GM12865 (cell line): ENCODE measurements around the gene CRLF2.
"Not testable (repeated sequence)": the region's sequence is repeated elsewhere in the genome, so short reads cannot be mapped to it uniquely, and the experiment has no call there.

ENCODE experiments used
- DNase-seq: peaks from one replicate; pipeline ENCODE4 v3.0.0; 2010; ENCODE audit warnings: low read depth
- H3K4me3 ChIP-seq: 2 replicates; pipeline ENCODE4 v1.5.1; 2011; ENCODE audit warnings: mild to moderate bottlenecking, low read depth, low read length, control low read depth
- CTCF ChIP-seq: IDR thresholded peaks from 2 replicates; pipeline ENCODE4 v1.5.1; 2011; ENCODE audit warnings: low read length, control low read depth, low read depth, inconsistent platforms; ENCODE audit not compliant: insufficient read depth; ENCODE audit errors: missing control alignments

The CRLF2 gene

DNA sequence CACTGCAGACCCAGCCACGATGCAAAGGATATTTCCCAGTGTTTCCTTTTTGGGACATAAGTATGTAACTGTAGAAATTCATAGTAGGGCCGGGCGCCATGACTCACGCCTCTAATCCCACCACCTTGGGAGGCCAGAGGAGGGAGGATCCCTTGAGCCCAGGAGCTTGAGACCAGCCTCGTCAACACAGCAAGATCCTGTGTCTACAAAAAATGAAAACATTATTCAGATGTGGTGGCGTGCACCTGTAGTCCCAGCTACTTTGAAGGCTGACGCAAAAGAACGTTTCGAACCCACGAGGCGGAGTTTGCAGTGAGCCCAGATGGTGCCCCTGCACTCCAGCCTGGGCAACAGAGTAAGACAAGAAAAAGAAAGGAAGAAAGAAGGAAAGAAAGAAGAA lies 49.2 kb downstream of the CRLF2 start:
- no peak for DNase-seq
- no peak overlapping the region for H3K4me3 ChIP-seq
- no peak for TF ChIP-seq CTCF

DNA sequence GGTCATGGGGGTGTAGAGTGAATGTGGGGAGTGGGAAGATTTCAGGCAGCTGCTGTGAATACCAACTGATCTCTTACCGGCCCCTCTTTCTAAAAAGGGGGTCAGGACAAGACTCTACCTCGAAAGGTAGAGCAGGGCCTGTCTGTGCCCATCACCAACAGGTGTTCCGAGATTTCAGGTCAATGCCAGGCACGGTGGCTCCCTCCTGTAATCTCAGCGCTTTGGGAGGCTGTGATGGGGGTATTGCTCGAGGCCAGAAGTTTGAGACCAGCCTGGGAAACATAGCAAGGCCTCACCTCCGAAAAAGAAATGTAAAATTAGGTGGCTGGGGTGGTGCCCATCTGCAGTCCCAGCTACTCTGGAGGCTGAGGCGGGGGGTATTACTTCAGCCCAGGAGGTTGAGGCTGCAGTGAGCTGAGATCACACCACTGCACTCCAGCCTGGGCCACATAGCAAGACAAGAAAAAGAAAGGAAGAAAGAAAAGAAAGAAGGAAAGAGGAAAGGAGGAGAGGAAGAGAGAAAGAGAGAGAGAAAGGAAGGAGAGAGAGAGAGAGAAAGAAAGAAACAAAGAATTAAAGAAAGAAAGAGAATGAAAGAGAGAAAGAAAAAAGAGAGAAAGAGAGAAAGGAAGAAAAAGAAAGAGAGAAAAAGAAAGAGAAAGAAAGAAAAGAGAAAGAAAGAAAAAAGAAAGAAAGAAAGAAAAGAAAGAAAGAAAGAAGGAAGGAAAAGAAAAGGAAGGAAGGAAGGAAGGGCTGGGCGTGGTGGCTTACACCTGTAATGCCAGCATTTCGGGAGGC lies 50.1 kb downstream of the CRLF2 start:
- no peak for DNase-seq
- TF ChIP-seq CTCF, result no peak
- H3K4me3 ChIP-seq, result no peak overlapping the region

GRCh38 chrX:1159548-1159947 lies 52.9 kb downstream of the CRLF2 start:
- no peak for DNase-seq
- no peak overlapping the region for H3K4me3 ChIP-seq
- TF ChIP-seq CTCF, result no peak

DNA sequence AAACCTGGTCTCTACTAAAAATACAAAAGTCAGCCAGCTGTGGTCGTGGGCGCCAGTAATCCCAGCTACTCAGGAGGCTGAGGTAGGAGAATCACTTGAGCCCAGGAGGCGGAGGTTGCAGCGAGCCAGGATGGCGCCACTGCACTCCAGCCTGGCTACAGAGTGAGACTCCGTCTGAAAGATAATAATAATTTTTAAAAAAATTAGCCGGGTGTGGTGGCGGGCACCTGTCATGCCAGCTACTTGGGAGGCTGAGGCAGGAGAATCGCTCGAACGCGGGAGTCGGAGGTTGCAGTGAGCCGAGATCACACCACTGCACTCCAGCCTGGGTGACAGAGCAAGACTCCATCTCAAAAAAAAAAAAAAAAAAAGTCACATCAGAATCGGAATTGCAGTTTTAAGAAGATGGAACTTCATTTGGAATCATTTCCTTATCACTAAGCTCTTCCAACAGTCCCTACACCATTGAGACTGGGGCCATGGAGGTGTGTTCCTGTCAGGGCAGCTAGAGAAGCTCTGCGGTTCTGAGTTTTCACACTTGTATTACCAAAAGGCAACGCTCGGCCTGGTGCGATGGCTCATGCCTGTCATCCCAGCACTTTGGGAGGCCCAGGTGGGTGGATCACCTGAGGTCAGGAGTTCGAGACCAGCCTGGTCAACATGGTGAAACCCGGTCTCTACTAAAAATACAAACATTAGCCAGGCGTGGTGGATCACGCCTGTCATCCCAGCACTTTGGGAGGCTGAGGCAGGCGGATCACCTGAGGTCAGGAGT lies 55.6 kb downstream of the CRLF2 start:
- not testable (repeated sequence) for DNase-seq

DNA sequence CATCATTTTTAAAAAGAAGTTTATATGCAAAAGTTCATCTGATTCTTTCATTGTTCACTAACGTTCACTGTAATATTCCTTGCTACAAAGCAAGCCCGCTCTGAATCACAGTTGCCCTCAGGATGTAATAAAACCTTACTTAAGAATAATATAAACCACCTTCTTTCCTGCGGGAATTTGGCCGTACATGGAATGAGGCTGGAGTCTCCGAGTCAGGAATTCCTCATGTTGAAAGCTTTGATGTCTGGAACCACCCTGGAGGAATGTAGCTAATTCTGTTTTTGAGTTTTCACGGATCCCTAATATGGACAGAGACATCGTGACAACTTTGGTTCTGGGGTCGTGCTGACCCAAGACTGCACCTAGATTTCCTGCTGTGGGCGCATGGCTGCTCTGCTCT lies 58.5 kb downstream of the CRLF2 start:
- TF ChIP-seq CTCF, result no peak
- H3K4me3 ChIP-seq, result no peak overlapping the region
- no peak for DNase-seq

More for the DNA sequence above, 55.6 kb downstream of the CRLF2 start:
- not testable (repeated sequence) for H3K4me3 ChIP-seq

DNA sequence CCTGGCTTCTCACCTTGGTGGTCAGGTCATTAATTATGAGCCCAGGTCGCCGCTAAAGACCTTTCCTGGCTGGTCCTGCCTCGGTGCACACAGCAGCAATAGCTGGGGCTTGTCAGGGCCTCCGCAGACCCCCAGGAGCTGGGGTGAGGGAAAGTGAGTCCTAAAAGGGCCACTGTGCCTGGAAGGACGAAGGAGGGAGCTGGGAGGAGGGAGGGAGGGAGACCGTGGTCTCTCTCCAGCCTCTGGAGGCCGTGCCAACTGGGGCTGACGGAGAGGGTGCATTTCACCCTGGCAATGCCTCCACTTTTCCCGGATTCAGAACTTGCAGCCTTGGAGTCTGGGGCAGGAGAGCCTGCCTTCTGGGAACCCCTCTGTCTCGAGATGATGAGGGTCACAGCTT lies 60.4 kb downstream of the CRLF2 start:
- no peak for TF ChIP-seq CTCF
- no peak overlapping the region for H3K4me3 ChIP-seq
- no peak for DNase-seq

GRCh38 chrX:1151378-1152077 lies 60.9 kb downstream of the CRLF2 start:
- TF ChIP-seq CTCF, result no peak
- no peak for DNase-seq
- no peak overlapping the region for H3K4me3 ChIP-seq
